Ascending aorta (tissue), 2 donors: ENCODE measurements around the gene MAGI1. TPM values are rescaled to one million over a fixed set of nuclear protein-coding genes. Genes with fewer than 3 reads are reported as not detected.
A peak's percentile ranks its signal among the peaks of the same experiment; 100 is the strongest.

Source experiments
- DNase-seq, 2 donors: peaks; one replicate each; pipeline ENCODE4 v3.0.0-alpha.2; 2019; ENCODE audit warnings: low spot score in 2 of 2
- H3K27ac ChIP-seq, 2 donors: fragments of 200-600 bp; sonication (generic); one replicate each; pipeline ENCODE4 v1.5.1; 2016 to 2017; ENCODE audit warnings: mild to moderate bottlenecking in 1 of 2
- H3K27me3 ChIP-seq: fragments of 200-600 bp; sonication (generic); one replicate; pipeline ENCODE4 v1.5.1; 2017
- H3K36me3 ChIP-seq, 2 donors: fragments of 200-600 bp; sonication (generic); one replicate each; pipeline ENCODE4 v1.5.1; 2016
- H3K4me1 ChIP-seq, 2 donors: fragments of 200-600 bp; sonication (generic); one replicate each; pipeline ENCODE4 v1.5.1; 2016 to 2017; ENCODE audit warnings: mild to moderate bottlenecking in 1 of 2
- H3K4me3 ChIP-seq, 2 donors: fragments of 200-600 bp; sonication (generic); one replicate each; pipeline ENCODE4 v1.5.1; 2016 to 2017; ENCODE audit warnings: mild to moderate bottlenecking in 1 of 2
- H3K9me3 ChIP-seq, 2 donors: fragments of 200-600 bp; sonication (generic); one replicate each; pipeline ENCODE4 v1.5.1; 2016
- intact Hi-C: fragments of 100-400 bp; cut with DNase I; formaldehyde crosslinking; loops from one replicate; pipeline ENCODE4 v1.15.1; 2023
- total RNA-seq: library from RNA; depleted of rRNA; stranded (reverse); fragments of >200 nt; gene quantifications from one replicate; pipeline ENCODE4 v1.1.0, GENCODE V29; 2016
- TF ChIP-seq, protein P1 (sequence below), 3 experiments: fragments of 200-600 bp in 2 of 3; fragments of 450-650 bp in 1 of 3; sonication (generic) in 2 of 3; IDR thresholded peaks; one replicate each; pipeline ENCODE4 v1.5.1; 2016 to 2019; ENCODE audit warnings: antibody characterized with exemption in 3 of 3, mild to moderate bottlenecking in 1 of 3, moderate library complexity in 1 of 3

Gene MAGI1
- total RNA-seq, 1 donor from 2014 or later, result 28.4 TPM

DNA sequence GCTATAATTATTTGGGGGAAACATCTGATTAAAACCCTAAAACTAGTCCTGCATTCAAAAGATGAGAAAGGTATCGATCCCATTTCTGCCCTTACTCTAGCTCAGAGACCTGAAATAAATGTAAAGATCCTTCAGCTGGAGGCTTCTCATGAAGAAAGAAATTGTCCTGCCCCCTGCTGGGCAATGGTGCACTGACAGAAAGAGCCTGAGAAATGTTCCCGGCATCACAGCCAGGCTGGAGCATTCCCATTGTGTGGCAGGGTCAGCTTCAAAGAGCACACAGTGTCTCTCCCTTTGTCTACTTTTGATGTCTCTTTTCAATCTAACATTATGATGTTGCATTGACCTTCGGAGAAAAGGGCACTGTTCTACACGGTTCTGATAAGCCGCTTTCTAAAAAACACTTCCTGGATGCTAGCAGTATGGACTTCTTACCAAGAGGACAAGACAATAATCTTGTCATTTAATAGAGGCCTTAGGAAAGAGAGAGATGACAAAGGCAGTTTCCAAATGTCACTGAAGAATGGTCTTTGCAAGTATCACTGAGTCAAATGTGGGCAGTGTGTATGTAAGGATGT, 287.5 kb downstream of the MAGI1 start:
- Histone ChIP-seq H3K27ac (no peak overlapping the region), H3K27me3 (no peaks in the 10 kb centered on the region), H3K36me3 (no peaks in the 10 kb centered on the region), H3K9me3 (no peaks in the 10 kb centered on the region), H3K4me3 (no peak overlapping the region), H3K4me1 (peaks cover 0 to under 1% of the 10 kb centered on the region in 2 donors)
- intact Hi-C loops, result no loop called here
- DNase-seq, result no peak
- TF ChIP-seq, protein P1, sequence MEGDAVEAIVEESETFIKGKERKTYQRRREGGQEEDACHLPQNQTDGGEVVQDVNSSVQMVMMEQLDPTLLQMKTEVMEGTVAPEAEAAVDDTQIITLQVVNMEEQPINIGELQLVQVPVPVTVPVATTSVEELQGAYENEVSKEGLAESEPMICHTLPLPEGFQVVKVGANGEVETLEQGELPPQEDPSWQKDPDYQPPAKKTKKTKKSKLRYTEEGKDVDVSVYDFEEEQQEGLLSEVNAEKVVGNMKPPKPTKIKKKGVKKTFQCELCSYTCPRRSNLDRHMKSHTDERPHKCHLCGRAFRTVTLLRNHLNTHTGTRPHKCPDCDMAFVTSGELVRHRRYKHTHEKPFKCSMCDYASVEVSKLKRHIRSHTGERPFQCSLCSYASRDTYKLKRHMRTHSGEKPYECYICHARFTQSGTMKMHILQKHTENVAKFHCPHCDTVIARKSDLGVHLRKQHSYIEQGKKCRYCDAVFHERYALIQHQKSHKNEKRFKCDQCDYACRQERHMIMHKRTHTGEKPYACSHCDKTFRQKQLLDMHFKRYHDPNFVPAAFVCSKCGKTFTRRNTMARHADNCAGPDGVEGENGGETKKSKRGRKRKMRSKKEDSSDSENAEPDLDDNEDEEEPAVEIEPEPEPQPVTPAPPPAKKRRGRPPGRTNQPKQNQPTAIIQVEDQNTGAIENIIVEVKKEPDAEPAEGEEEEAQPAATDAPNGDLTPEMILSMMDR (IDR thresholded peaks at IDR 0.05), result peak in 2 of 3 experiments; percentile 31 to 49

DNA sequence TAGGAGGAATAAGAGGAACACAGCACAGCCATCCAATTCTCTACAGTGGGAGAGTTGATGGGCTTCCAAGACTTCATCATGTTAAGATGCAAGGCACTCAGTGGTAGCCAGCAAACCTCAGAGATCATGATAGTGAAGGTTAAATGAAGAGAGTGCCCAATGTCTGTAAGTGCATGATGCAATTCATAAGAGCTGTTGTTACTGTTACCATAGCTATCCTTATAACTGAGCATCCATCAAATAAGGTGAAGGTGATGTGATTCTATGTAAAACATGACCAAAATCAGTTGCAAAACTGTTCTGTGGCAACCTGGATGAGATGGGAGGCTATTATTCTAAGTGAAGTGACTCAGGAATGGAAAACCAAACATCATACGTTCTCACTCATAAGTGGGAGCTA, 289.7 kb downstream of the MAGI1 start:
- Histone ChIP-seq H3K4me1 (no peaks in the 10 kb centered on the region), H3K27me3 (no peaks in the 10 kb centered on the region), H3K9me3 (no peaks in the 10 kb centered on the region), H3K4me3 (no peak overlapping the region), H3K36me3 (no peaks in the 10 kb centered on the region), H3K27ac (no peak overlapping the region)
- TF ChIP-seq, protein P1 (IDR thresholded peaks at IDR 0.05), result no peak
- DNase-seq, result no peak
- intact Hi-C loops, result no loop called here

DNA sequence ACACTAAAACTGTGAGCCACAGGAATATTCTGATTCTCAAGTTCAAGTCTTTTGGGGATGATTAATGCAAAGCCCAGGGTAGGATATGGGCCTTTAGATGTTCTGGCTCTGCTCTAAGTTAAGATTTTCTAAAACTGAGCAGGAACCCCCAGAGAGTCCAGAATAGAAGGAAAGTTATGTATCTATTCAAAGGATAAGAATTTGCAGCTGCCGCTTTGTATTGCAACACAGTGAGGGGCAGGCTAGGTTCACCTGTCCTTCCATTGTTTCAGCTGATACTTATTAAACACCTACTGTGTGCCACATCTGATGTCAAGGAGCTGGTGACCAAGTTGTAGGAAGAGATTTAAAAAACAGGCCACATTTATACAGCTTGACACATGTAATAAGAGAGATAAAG, 290.4 kb downstream of the MAGI1 start:
- Histone ChIP-seq H3K27ac (no peak overlapping the region), H3K4me1 (no peaks in the 10 kb centered on the region), H3K36me3 (no peaks in the 10 kb centered on the region), H3K4me3 (no peak overlapping the region), H3K27me3 (no peaks in the 10 kb centered on the region), H3K9me3 (no peaks in the 10 kb centered on the region)
- DNase-seq, result no peak
- intact Hi-C loops, result no loop called here
- TF ChIP-seq, protein P1 (IDR thresholded peaks at IDR 0.05), result no peak

DNA sequence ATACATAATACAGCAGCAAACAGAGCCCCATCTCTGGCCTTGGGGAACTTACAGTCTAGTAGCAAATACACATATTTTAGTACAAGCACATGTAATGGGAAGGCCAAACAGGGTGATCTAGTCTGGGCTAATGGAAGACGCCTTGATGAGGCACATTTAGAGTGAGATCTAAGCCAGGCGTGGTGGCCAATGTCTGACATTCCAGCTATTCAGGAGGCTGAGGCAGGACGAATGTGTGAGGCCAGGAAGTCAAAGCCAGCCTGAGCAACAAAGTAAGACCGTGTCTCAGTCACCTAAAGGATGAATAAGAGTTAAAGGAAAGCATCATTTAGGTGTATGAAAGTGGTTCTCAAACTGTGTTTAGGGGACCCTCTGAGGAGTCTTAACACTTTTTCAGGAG, 291.9 kb downstream of the MAGI1 start:
- TF ChIP-seq, protein P1 (IDR thresholded peaks at IDR 0.05), result no peak
- Histone ChIP-seq H3K9me3 (no peaks in the 10 kb centered on the region), H3K4me1 (no peaks in the 10 kb centered on the region), H3K4me3 (no peak overlapping the region), H3K36me3 (no peaks in the 10 kb centered on the region), H3K27ac (no peak overlapping the region), H3K27me3 (no peaks in the 10 kb centered on the region)
- DNase-seq, result no peak
- intact Hi-C loops, result no loop called here

DNA sequence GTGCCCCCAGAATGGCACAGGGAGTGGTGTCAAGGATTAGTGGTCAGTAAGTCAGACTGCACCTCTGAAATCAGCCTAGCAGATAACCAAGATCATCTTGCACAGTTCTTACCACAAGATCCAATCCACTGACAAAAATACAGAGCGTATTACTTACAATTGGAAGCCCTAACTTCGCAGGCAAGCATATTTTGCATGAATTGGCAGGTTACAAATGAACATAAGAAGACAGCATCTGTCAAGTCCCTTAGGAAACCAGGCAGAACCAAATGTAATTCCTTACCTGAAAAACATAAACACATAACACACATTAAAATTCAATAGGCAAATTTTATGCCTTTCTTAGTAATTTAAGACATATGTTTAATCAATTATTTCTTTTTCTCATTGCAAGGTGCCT, 293.4 kb downstream of the MAGI1 start:
- Histone ChIP-seq H3K9me3 (no peaks in the 10 kb centered on the region), H3K27me3 (no peaks in the 10 kb centered on the region), H3K4me1 (no peaks in the 10 kb centered on the region), H3K4me3 (no peak overlapping the region), H3K27ac (no peak overlapping the region), H3K36me3 (no peaks in the 10 kb centered on the region)
- no peak for DNase-seq
- TF ChIP-seq, protein P1 (IDR thresholded peaks at IDR 0.05), result no peak
- intact Hi-C loops, result no loop called here

DNA sequence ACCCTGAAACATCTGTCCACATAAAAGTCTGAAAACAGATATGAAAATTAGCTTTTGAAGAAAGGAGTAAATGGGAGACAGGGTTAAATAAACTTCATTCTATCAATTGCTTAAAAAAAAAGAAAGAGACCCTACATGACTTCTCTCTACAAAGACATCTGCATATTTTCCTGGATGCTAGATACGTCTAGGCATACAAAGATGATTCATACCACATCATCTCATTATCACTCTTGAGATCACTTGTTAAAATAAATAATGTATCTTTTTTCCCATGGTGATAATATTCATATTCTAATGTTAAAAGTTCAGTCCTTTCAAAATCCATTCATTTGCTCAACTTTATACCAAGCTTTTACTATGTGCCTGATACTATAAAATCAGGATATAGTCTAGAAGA, 295.8 kb downstream of the MAGI1 start:
- Histone ChIP-seq H3K9me3 (no peaks in the 10 kb centered on the region), H3K27me3 (no peaks in the 10 kb centered on the region), H3K36me3 (no peaks in the 10 kb centered on the region), H3K4me3 (no peak overlapping the region), H3K27ac (no peak overlapping the region), H3K4me1 (no peaks in the 10 kb centered on the region)
- TF ChIP-seq, protein P1 (IDR thresholded peaks at IDR 0.05), result no peak
- intact Hi-C loops, result no loop called here
- no peak for DNase-seq
